Naive thymus-derived CD4-positive, alpha-beta T cell (primary cell): ENCODE results near the gene SAP30BP. TPM values are rescaled to one million over a fixed set of nuclear protein-coding genes. Genes with fewer than 3 reads are reported as not detected.
A peak's percentile ranks its signal among the peaks of the same experiment; 100 is the strongest.

Experiments
- ATAC-seq: fragments of 150-1000 bp; cut with Tn5 transposase; 2 replicates; pipeline ENCODE4 v1.10.0; 2021; ENCODE audit warnings: mild to moderate bottlenecking, moderate library complexity
- CTCF ChIA-PET: fragments of 350-600 bp; sonication (Branson Sonifier 250); formaldehyde crosslinking; loops from one replicate; lab custom pipeline; 2021; ENCODE audit warnings: antibody characterized with exemption; lab: Charles Lee
- POLR2A ChIA-PET: fragments of 350-600 bp; sonication (Branson Sonifier 250); formaldehyde crosslinking; loops from one replicate; lab custom pipeline; 2021; ENCODE audit warnings: antibody characterized with exemption, inconsistent platforms; lab: Charles Lee
- DNase-seq, 9 donors: peaks; one replicate each; pipeline versions ENCODE4 v3.0.0 to v3.0.0-alpha.2; 2020 to 2022; ENCODE audit warnings: mixed read lengths in 1 of 9
- H3K27ac ChIP-seq: one replicate; pipeline ENCODE4 v1.7.0; 2013; ENCODE audit warnings: mild to moderate bottlenecking, low read depth, low read length, moderate library complexity
- H3K27me3 ChIP-seq, 2 donors: one replicate each; pipeline ENCODE4 v1.7.0; 2013; ENCODE audit warnings: low read length in 2 of 2, mild to moderate bottlenecking in 2 of 2, moderate library complexity in 2 of 2; ENCODE audit not compliant: control insufficient read depth in 2 of 2, insufficient read depth in 2 of 2
- H3K36me3 ChIP-seq, 3 experiments: 1 replicate in 2 of 3; 2 replicates in 1 of 3; pipeline ENCODE4 v1.7.0; 2013; ENCODE audit warnings: low read length in 3 of 3, mild to moderate bottlenecking in 3 of 3, moderate library complexity in 1 of 3; ENCODE audit not compliant: insufficient read depth in 3 of 3, control insufficient read depth in 2 of 3
- H3K4me1 ChIP-seq, 2 donors: one replicate each; pipeline ENCODE4 v1.7.0; 2013; ENCODE audit warnings: low read length in 2 of 2, mild to moderate bottlenecking in 2 of 2, moderate library complexity in 1 of 2; ENCODE audit not compliant: control insufficient read depth in 2 of 2, insufficient read depth in 2 of 2
- H3K4me3 ChIP-seq: 2 replicates; pipeline ENCODE4 v1.7.0; 2013; ENCODE audit warnings: mild to moderate bottlenecking, low read length
- H3K9me3 ChIP-seq, 3 experiments: 1 replicate in 2 of 3; 2 replicates in 1 of 3; pipeline ENCODE4 v1.7.0; 2013; ENCODE audit warnings: low read length in 3 of 3; ENCODE audit not compliant: control insufficient read depth in 2 of 3
- H3K27ac Mint-ChIP-seq, 9 donors: one replicate each; pipeline ENCODE4 v1.8.0; 2020 to 2022; ENCODE audit warnings: mixed read lengths in 9 of 9, mild to moderate bottlenecking in 8 of 9, moderate library complexity in 5 of 9, inconsistent platforms in 2 of 9
- H3K27me3 Mint-ChIP-seq, 5 donors: one replicate each; pipeline ENCODE4 v1.8.0; 2021 to 2022; ENCODE audit warnings: mixed read lengths in 5 of 5, mild to moderate bottlenecking in 1 of 5
- H3K36me3 Mint-ChIP-seq, 5 donors: one replicate each; pipeline ENCODE4 v1.8.0; 2020 to 2022; ENCODE audit warnings: mixed read lengths in 5 of 5, mild to moderate bottlenecking in 3 of 5, inconsistent platforms in 1 of 5
- H3K4me1 Mint-ChIP-seq, 7 donors: one replicate each; pipeline ENCODE4 v1.8.0; 2020 to 2022; ENCODE audit warnings: mixed read lengths in 7 of 7, mild to moderate bottlenecking in 3 of 7, inconsistent platforms in 1 of 7
- H3K4me3 Mint-ChIP-seq, 10 donors: one replicate each; pipeline ENCODE4 v1.8.0; 2020 to 2022; ENCODE audit warnings: mild to moderate bottlenecking in 10 of 10, mixed read lengths in 10 of 10, moderate library complexity in 6 of 10, inconsistent platforms in 2 of 10
- H3K9me3 Mint-ChIP-seq, 11 donors: one replicate each; pipeline ENCODE4 v1.8.0; 2020 to 2022; ENCODE audit warnings: mixed read lengths in 11 of 11, mild to moderate bottlenecking in 4 of 11, inconsistent platforms in 1 of 11, moderate library complexity in 1 of 11
- intact Hi-C, 2 donors: fragments of 100-400 bp; cut with micrococcal nuclease; formaldehyde crosslinking; loops; one replicate each; pipeline ENCODE4 v1.15.1; 2023
- polyA plus RNA-seq, 2 donors: library from polyadenylated mRNA; unstranded; fragments of 300-500 nt; fragmentation: Illumina TruSeq; gene quantifications; one replicate each; pipeline ENCODE4 v1.2.3, GENCODE V29; 2021
- total RNA-seq, 6 experiments: library from RNA in 5 of 6; stranded (reverse) in 5 of 6; gene quantifications; 1 replicate in 5 of 6; 2 replicates in 1 of 6; pipeline ENCODE4 v1.2.3 and lab custom pipeline; 2021 to 2026

The SAP30BP gene
- total and polyA plus RNA-seq, 7 experiments from 2014 or later: 69.5 to 198 (median 114) TPM

DNA sequence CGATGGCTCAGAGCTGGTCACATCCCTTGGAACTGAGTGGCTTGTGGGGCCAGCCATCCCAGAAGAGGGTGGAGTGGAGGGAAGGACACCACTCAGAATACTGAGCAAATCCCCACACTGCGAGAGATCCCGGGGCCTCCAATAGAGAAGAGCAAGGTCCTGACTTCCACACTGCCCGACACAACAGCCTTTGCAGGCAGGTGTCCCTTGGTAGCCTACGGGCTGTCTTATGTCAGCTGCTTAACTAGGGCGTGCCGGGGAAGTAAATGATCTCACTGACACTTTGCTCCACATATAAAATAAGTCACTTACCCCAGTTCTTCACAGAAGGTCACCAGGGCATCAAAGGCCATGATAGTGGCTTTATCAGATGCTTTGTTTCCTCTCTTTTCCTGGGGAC is 16.3 kb upstream of the SAP30BP start:
- Histone ChIP-seq H3K9me3 (no peaks in the 10 kb centered on the region), H3K27ac (no peak overlapping the region), H3K27me3 (no peaks in the 10 kb centered on the region), H3K4me3 (no peak overlapping the region), H3K36me3 (peaks cover 0 to 50% (median 6%) of the 10 kb centered on the region in 3 experiments), H3K4me1 (no peaks in the 10 kb centered on the region)
- H3K4me3 Mint-ChIP-seq: no peak overlapping the region
- intact Hi-C loops: no loop called here
- no peak overlapping the region for H3K27ac Mint-ChIP-seq
- H3K36me3 Mint-ChIP-seq: peaks cover 0 to 44% (median 5%) of the 10 kb centered on the region in 5 donors
- peaks cover 3 to 16% (median 7%) of the 10 kb centered on the region in 7 donors for H3K4me1 Mint-ChIP-seq
- ATAC-seq: no peak
- H3K9me3 Mint-ChIP-seq: no peaks in the 10 kb centered on the region
- ChIA-PET CTCF (interaction anchor here (0.9 to 1.1 kb wide), 2 partner anchors 16 to 17 kb away, joined by 4 to 5 read pairs; partner anchors contain the start of genes RECQL5, SAP30BP and SMIM5), POLR2A (interaction anchor here (1.7 to 3.0 kb wide), 2 partner anchors 9 to 16 kb away, joined by 3 to 16 read pairs; partner anchors contain the start of genes RECQL5 and SAP30BP)
- no peak for DNase-seq
- H3K27me3 Mint-ChIP-seq: no peaks in the 10 kb centered on the region

DNA sequence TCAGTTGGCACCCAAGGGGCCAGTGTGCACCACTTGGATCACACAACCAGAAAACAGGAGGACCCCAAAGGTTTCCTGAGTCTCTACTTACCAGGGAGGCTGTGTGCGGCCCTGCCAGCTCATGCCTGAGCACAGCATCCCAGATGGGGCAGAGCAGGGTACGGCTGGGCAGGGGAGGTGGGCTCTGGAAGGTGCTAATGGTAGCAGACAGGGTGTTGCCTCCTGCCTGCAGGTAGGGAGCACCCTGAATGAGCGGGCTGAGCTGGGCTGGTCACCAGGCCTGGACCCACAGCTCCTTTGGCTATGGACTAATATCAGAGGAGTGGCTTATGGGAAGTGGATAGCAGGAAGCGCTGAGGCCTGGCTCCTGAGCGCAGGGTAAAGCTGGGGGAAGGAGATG is 14.8 kb upstream of the SAP30BP start:
- H3K27ac ChIP-seq: no peak overlapping the region
- CTCF ChIA-PET: interaction anchor here (0.7 to 0.9 kb wide), 2 partner anchors 33 to 95 kb away, joined by 3 read pairs; no protein-coding TSS in a partner anchor

DNA sequence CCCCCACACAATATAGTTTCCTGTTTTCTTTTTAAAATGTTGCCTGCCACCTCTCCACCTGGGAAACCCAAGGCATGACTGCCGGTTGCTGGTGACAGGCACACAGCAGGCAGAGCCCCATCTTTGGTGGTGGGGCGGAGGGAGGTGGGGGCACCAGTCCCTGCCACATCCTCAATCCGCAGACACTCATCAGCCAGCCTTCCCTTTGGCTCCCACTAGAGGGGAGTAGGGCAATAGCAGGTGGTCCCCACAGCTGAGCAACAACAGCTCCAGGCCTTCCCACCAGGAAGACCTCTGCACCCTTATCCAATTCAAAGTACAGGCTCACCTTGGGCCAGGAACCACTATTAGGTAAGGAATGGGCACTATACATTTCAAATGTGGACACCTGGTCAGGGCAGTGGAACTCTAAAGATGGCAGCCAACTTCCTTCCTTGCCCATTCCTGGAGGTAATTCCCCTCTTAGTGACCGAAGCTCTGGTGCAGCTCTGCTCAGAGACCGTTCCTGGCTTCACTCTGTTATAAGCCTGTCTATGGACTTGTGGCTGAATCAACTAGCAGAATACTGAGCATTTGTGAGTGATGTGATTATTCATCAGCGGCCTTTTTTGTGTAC is 14.1 kb upstream of the SAP30BP start:
- Histone ChIP-seq H3K4me1 (no peaks in the 10 kb centered on the region), H3K27ac (no peak overlapping the region), H3K9me3 (no peaks in the 10 kb centered on the region), H3K27me3 (no peaks in the 10 kb centered on the region), H3K36me3 (peaks cover 0 to 52% (median 0%) of the 10 kb centered on the region in 3 experiments), H3K4me3 (no peak overlapping the region)
- peak overlapping the region in 2 of 9 donors; percentile 38 to 51 for H3K27ac Mint-ChIP-seq
- ATAC-seq: peak; percentile 85
- no peak overlapping the region for H3K4me3 Mint-ChIP-seq
- H3K9me3 Mint-ChIP-seq: no peaks in the 10 kb centered on the region
- ChIA-PET CTCF (interaction anchor here (0.6 to 2.1 kb wide), 4 partner anchors 20 to 1471 kb away, joined by 3 to 9 read pairs (median 5); partner anchors contain the start of gene SMIM5), POLR2A (interaction anchor here (3.0 kb wide), 1 partner anchor 14 kb away, joined by 16 read pairs; the partner anchor contains the start of genes RECQL5 and SAP30BP)
- H3K4me1 Mint-ChIP-seq: peaks cover 0 to 11% (median 4%) of the 10 kb centered on the region in 7 donors
- H3K36me3 Mint-ChIP-seq: peaks cover 0 to 45% (median 6%) of the 10 kb centered on the region in 5 donors
- intact Hi-C loops: no loop called here
- H3K27me3 Mint-ChIP-seq: no peaks in the 10 kb centered on the region
- DNase-seq: peak in 5 of 9 donors; percentile 20 to 30 (median 28)

More for the DNA sequence above, 14.8 kb upstream of the SAP30BP start:
- no peaks in the 10 kb centered on the region for H3K9me3 ChIP-seq
- H3K27me3 Mint-ChIP-seq: no peaks in the 10 kb centered on the region
- H3K4me3 Mint-ChIP-seq: no peak overlapping the region
- no peaks in the 10 kb centered on the region for H3K9me3 Mint-ChIP-seq
- H3K27me3 ChIP-seq: no peaks in the 10 kb centered on the region
- H3K36me3 ChIP-seq: peaks cover 0 to 58% (median 4%) of the 10 kb centered on the region in 3 experiments
- H3K4me3 ChIP-seq: no peak overlapping the region
- ATAC-seq: no peak
- no peaks in the 10 kb centered on the region for H3K4me1 ChIP-seq
- intact Hi-C loops: no loop called here
- H3K4me1 Mint-ChIP-seq: peaks cover 0 to 11% (median 4%) of the 10 kb centered on the region in 7 donors
- peaks cover 0 to 49% (median 5%) of the 10 kb centered on the region in 5 donors for H3K36me3 Mint-ChIP-seq
- DNase-seq: no peak
- POLR2A ChIA-PET: interaction anchor here (3.0 kb wide), 1 partner anchor 15 kb away, joined by 16 read pairs; the partner anchor contains the start of genes RECQL5 and SAP30BP
- H3K27ac Mint-ChIP-seq: no peak overlapping the region

DNA sequence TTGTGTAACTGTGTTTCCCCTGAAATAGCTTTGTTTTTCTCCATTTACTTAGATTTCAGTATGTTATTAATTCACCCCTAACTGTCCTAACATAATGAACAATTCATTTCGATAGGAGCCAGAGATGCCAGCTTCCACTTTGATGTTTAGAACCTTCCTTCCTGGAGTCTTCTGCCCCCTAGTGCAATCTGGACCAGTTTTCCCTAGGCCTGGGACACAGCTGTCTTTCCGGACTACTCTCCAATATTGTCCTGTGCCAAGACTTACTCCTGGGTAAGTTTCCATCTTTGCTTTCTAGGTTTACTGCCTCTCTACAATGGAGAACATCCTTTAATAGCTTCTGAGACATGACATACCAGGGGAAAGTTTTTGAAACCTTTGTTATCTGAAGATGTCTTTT is 13.0 kb upstream of the SAP30BP start:
- no peak overlapping the region for H3K4me3 ChIP-seq
- intact Hi-C loops: no loop called here
- Mint-ChIP-seq H3K9me3 (no peaks in the 10 kb centered on the region), H3K4me1 (peaks cover 0 to 11% (median 4%) of the 10 kb centered on the region in 7 donors), H3K27ac (peak overlapping the region in 1 of 9 donors; percentile 57), H3K4me3 (no peak overlapping the region), H3K36me3 (peaks cover 0 to 37% (median 9%) of the 10 kb centered on the region in 5 donors), H3K27me3 (no peaks in the 10 kb centered on the region)
- ChIA-PET POLR2A (interaction anchor here (0.9 kb wide), 1 partner anchor 66 kb away, joined by 3 read pairs; no protein-coding TSS in a partner anchor), CTCF (interaction anchor here (1.5 to 2.1 kb wide), 3 partner anchors 21 to 99 kb away, joined by 6 to 9 read pairs (median 9); partner anchors contain the start of gene SMIM5)
- H3K27me3 ChIP-seq: no peaks in the 10 kb centered on the region
- peaks cover 0 to 50% (median 0%) of the 10 kb centered on the region in 3 experiments for H3K36me3 ChIP-seq
- ATAC-seq: no peak
- no peaks in the 10 kb centered on the region for H3K4me1 ChIP-seq
- H3K27ac ChIP-seq: no peak overlapping the region
- H3K9me3 ChIP-seq: no peaks in the 10 kb centered on the region
- DNase-seq: no peak

DNA sequence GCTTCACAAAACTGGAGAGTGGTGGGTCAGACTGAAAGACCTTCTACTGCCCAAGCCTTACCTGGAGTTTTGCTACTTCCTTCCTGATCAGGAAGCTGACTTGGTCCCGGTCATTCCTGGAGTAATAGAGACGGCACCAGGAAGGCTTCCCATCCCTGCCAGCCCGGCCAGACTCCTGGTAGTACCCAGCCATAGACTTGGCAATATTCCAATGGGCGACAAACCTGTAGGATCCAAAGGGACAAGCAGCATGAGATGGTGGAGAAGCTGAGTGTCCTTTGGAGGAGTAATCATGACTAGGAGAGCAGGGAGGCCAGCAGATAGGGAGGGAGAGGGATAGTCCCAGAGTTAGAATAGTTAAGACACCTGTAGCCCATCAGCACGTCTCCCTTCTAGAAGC is 8.9 kb upstream of the SAP30BP start:
- H3K27ac Mint-ChIP-seq: no peak overlapping the region

DNA sequence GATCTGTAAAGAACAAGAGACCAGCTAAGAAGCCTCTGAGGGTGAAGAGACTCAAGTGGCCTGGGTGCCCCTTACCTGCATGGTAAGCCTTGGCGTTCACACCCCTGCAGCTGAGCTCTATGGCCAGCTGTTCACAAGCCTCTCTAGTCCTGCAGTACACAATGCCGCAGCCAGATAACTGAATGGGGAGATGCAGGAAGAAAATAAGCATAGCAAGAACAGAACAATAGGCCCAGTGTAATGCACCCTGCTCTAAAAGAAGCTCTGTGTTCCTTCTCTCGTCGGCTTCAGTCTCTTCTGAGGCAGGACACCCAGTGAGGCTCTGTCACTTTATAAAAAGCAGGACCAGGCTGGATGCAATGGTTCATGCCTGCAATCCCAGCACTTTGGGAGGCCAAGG is 5.6 kb upstream of the SAP30BP start:
- POLR2A ChIA-PET: interaction anchor here (0.5 kb wide), 1 partner anchor 34 kb away, joined by 3 read pairs; no protein-coding TSS in a partner anchor
- no peak for DNase-seq
- no peak for ATAC-seq
- Mint-ChIP-seq H3K4me1 (peaks cover 2 to 14% (median 6%) of the 10 kb centered on the region in 7 donors), H3K9me3 (no peaks in the 10 kb centered on the region), H3K27ac (no peak overlapping the region), H3K36me3 (peaks cover 4 to 40% (median 8%) of the 10 kb centered on the region in 5 donors), H3K27me3 (no peaks in the 10 kb centered on the region), H3K4me3 (no peak overlapping the region)
- intact Hi-C loops: no loop called here
- no peak overlapping the region for H3K4me3 ChIP-seq
- H3K4me1 ChIP-seq: peaks cover 6 to 10% of the 10 kb centered on the region in 2 donors
- H3K9me3 ChIP-seq: no peaks in the 10 kb centered on the region
- H3K27ac ChIP-seq: no peak overlapping the region
- CTCF ChIA-PET: interaction anchor here (0.7 to 1.7 kb wide), 2 partner anchors 11 to 24 kb away, joined by 3 to 4 read pairs; no protein-coding TSS in a partner anchor
- no peaks in the 10 kb centered on the region for H3K27me3 ChIP-seq
- peaks cover 0 to 57% (median 4%) of the 10 kb centered on the region in 3 experiments for H3K36me3 ChIP-seq

More for the DNA sequence above, 8.9 kb upstream of the SAP30BP start:
- Mint-ChIP-seq H3K4me1 (peaks cover 0 to 7% (median 0%) of the 10 kb centered on the region in 7 donors), H3K4me3 (no peak overlapping the region), H3K9me3 (no peaks in the 10 kb centered on the region), H3K36me3 (peaks cover 0 to 39% (median 3%) of the 10 kb centered on the region in 5 donors), H3K27me3 (no peaks in the 10 kb centered on the region)
- no peaks in the 10 kb centered on the region for H3K27me3 ChIP-seq
- H3K4me3 ChIP-seq: no peak overlapping the region
- ChIA-PET CTCF (interaction anchor here (2.4 kb wide), 1 partner anchor 25 kb away, joined by 10 read pairs; the partner anchor contains the start of gene SMIM5), POLR2A (interaction anchor here (1.1 to 1.6 kb wide), 2 partner anchors 8 to 9 kb away, joined by 3 read pairs; partner anchors contain the start of genes RECQL5 and SAP30BP)
- H3K4me1 ChIP-seq: no peaks in the 10 kb centered on the region
- intact Hi-C loops: no loop called here
- ATAC-seq: no peak
- H3K36me3 ChIP-seq: peaks cover 0 to 63% (median 4%) of the 10 kb centered on the region in 3 experiments
- H3K27ac ChIP-seq: no peak overlapping the region
- DNase-seq: no peak
- H3K9me3 ChIP-seq: no peaks in the 10 kb centered on the region
